ENCODE measurements around the gene HIC1.

Gene HIC1

DNA sequence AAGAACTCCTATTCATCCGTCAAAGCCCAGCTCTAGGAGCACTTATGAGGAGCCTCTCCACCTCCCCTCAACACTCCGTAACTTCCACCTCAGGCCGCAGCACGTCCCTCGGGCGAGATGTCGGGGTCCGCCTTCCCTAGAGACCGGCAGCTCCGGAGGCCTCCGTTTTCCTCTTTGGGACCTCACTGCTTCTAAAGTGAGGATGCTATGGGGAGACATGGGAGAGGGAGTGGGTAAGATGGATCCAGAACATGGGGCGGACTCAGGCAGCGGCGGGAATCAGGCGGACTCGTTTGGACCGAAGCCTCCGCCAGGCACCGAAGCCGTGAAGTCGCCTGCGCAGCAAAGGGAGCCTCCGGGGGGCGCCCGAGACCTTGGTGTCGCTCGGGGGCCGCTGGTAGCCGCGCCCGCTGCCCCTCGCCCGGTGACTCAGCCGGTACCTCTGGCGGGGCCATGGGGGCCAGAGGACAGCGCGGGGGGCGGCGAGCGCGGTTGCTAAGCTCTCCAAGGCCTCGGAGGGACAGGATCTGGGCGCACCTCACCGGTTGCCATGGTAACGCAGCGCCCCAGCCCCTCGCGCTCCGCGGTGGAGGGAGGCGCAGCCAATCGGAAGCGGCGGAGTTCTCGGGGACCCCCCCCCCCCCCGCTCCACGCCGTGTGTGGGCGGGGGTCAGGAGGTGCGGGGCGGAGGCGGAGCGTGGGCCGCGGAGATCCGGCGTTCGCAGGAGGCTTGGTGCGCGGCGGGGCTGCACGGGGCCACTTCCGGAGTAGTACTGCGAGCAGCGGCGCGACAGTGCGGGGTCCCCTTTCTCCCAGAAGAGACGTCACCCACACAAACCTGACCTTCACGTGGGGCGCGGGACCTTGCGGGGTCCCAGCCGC, 1.3 kb upstream of the HIC1 start:
- no peak overlapping the region for H3K27ac ChIP-seq (replicated peaks)
- DNase-seq (ENCODE audit: low read depth in 1 of 2, low spot score in 1 of 2) = no peak
- H3K27me3 ChIP-seq (ENCODE audit: insufficient read depth, poor library complexity, severe bottlenecking) = peaks cover 12% of the 10 kb centered on the region
- H3K4me3 ChIP-seq (replicated peaks; ENCODE audit: insufficient read depth, low read length) = peak overlapping the region; percentile 46
- TF ChIP-seq CTCF (IDR thresholded peaks at IDR 0.05; ENCODE audit: insufficient read depth, low read length) (peak; percentile 23), POLR2AphosphoS5 (IDR thresholded peaks at IDR 0.05; ENCODE audit: low read depth) (no peak)

DNA sequence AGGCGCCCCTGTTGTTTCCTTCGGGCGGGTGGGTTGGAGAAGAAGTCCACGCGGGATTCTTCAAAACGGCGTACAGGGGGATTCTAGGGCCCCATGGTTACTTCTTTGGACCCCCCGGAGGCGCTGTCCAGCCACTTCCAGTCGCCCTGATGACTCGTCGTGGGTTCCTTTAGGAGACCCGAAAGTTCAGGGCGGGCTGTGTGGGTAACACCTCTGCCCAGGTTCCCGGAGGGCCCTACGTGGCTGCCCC, 716 bp upstream of the HIC1 start:
- peak overlapping the region; percentile 46 for H3K4me3 ChIP-seq (replicated peaks; ENCODE audit: insufficient read depth, low read length)
- peaks cover 12% of the 10 kb centered on the region for H3K27me3 ChIP-seq (ENCODE audit: insufficient read depth, poor library complexity, severe bottlenecking)
- H3K27ac ChIP-seq (replicated peaks) = no peak overlapping the region
- DNase-seq (ENCODE audit: low read depth in 1 of 2, low spot score in 1 of 2) = no peak
- no peak for TF ChIP-seq CTCF (IDR thresholded peaks at IDR 0.05; ENCODE audit: insufficient read depth, low read length)
- TF ChIP-seq REST (IDR thresholded peaks at IDR 0.05; ENCODE audit: insufficient replicate concordance, low read depth) = no peak
- TF ChIP-seq POLR2AphosphoS5 (IDR thresholded peaks at IDR 0.05; ENCODE audit: low read depth) = no peak
- TF ChIP-seq SPI1 (IDR thresholded peaks at IDR 0.05; ENCODE audit: borderline replicate concordance, low read depth) = no peak
- TF ChIP-seq GABPA (IDR thresholded peaks at IDR 0.05; ENCODE audit: low read depth) = no peak

DNA sequence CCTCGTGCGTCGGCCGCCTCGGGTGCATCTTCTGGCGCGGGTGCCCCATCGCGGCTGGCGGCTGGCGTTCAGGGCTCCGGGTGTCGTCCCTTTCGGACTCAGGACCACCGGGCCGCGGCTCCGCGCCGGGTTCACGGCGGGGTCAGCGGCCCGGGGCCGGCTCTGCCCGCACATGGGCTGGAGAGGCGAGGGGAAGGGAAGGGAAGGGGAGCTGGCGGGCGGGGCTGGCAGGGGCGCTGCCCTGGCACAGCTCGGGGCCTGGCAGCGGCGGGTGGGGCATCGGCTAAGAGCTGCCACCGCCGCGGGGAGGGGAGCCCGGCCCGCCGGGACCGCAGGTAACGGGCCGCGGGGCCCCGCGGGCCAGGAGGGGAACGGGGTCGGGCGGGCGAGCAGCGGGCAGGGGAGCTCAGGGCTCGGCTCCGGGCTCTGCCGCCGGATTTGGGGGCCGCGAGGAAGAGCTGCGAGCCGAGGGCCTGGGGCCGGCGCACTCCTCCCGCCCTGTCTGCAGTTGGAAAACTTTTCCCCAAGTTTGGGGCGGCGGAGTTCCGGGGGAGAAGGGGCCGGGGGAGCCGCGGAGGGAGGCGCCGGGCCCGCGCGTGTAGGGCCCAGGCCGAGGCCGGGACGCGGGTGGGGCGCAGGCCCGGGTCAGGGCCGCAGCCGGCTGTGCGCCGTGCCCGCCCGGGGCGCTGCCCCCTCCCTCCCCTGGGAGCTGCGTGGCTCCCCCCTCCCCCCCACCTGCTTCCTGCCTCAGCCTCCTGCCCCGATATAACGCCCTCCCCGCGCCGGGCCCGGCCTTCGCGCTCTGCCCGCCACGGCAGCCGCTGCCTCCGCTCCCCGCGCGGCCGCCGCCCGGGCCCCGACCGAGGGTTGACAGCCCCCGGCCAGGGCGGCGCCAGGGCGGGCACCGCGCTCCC, 646 bp downstream of the HIC1 start:
- H3K27ac ChIP-seq (replicated peaks) = no peak overlapping the region

More for the DNA sequence above, 646 bp downstream of the HIC1 start:
- Histone ChIP-seq H3K27me3 (ENCODE audit: insufficient read depth, poor library complexity, severe bottlenecking) (peaks cover 12% of the 10 kb centered on the region), H3K4me3 (replicated peaks; ENCODE audit: insufficient read depth, low read length) (peak overlapping the region; percentile 49)
- DNase-seq (ENCODE audit: low read depth in 1 of 2, low spot score in 1 of 2) = no peak
- TF ChIP-seq REST (IDR thresholded peaks at IDR 0.05; ENCODE audit: insufficient replicate concordance, low read depth) (no peak), SPI1 (IDR thresholded peaks at IDR 0.05; ENCODE audit: borderline replicate concordance, low read depth) (no peak), GABPA (IDR thresholded peaks at IDR 0.05; ENCODE audit: low read depth) (no peak), CTCF (IDR thresholded peaks at IDR 0.05; ENCODE audit: insufficient read depth, low read length) (no peak), POLR2AphosphoS5 (IDR thresholded peaks at IDR 0.05; ENCODE audit: low read depth) (no peak)

Data from HL-60 (cell line).